ENCODE results near the gene TADA3. TPM values are rescaled to one million over a fixed set of nuclear protein-coding genes. Genes with fewer than 3 reads are reported as not detected.
"Not testable (repeated sequence)": the region's sequence is repeated elsewhere in the genome, so short reads cannot be mapped to it uniquely, and the experiment has no call there.

Gene TADA3
- total RNA-seq, 1 experiment from 2014 or later, result 83.8 TPM

GRCh38 chr3:9778143-9779074 lies 13.9 kb downstream of the TADA3 start:
- H3K36me3 ChIP-seq, result no peaks in the 10 kb centered on the region; the same call in 1 of the 2 replicates
- H3K4me3 ChIP-seq, result no peak overlapping the region
- DNase-seq, result peak; percentile 39
- no peaks in the 10 kb centered on the region for H3K9me3 ChIP-seq
- H3K27me3 ChIP-seq, result no peaks in the 10 kb centered on the region

- no peak overlapping the region for H3K4me3 ChIP-seq
- no peaks in the 10 kb centered on the region for H3K36me3 ChIP-seq
- H3K9me3 ChIP-seq, result no peaks in the 10 kb centered on the region
- H3K27me3 ChIP-seq, result no peaks in the 10 kb centered on the region
- no peak for DNase-seq
Observed at GRCh38 chr3:9777694-9778021, 14.6 kb downstream of the TADA3 start.

GRCh38 chr3:9776896-9777693 lies 15.2 kb downstream of the TADA3 start:
- no peak overlapping the region for H3K4me3 ChIP-seq
- DNase-seq, result no peak

GRCh38 chr3:9771007-9771406 lies 21.3 kb downstream of the TADA3 start:
- H3K4me3 ChIP-seq, DNase-seq, H3K9me3 ChIP-seq, H3K36me3 ChIP-seq, H3K27me3 ChIP-seq: not testable (repeated sequence)

More at GRCh38 chr3:9776896-9777693, 15.2 kb downstream of the TADA3 start:
- no peaks in the 10 kb centered on the region for H3K9me3 ChIP-seq
- H3K36me3 ChIP-seq, result no peaks in the 10 kb centered on the region
- H3K27me3 ChIP-seq, result no peaks in the 10 kb centered on the region

- H3K4me3 ChIP-seq, result peak overlapping the region; percentile 34
- H3K27me3 ChIP-seq, result no peaks in the 10 kb centered on the region
- no peaks in the 10 kb centered on the region for H3K9me3 ChIP-seq
- peak; percentile 23 for DNase-seq
- no peaks in the 10 kb centered on the region for H3K36me3 ChIP-seq
Observed at GRCh38 chr3:9770276-9770812, 21.9 kb downstream of the TADA3 start.

GRCh38 chr3:9769426-9770275 lies 22.6 kb downstream of the TADA3 start, which contains the start of gene CAMK1:
CAMK1 (minus strand) TSS chr3:9769947; CDS start chr3:9767749, 2,198 bp downstream.
- no peaks in the 10 kb centered on the region for H3K27me3 ChIP-seq
- peak; percentile 56 for DNase-seq
- H3K36me3 ChIP-seq, result no peaks in the 10 kb centered on the region
- H3K4me3 ChIP-seq, result peak within 1 kb of the TSS; percentile 34
- H3K9me3 ChIP-seq, result no peaks in the 10 kb centered on the region

- no peaks in the 10 kb centered on the region for H3K9me3 ChIP-seq
- no peaks in the 10 kb centered on the region for H3K36me3 ChIP-seq
- no peaks in the 10 kb centered on the region for H3K27me3 ChIP-seq
- DNase-seq, result no peak
- peak overlapping the region; percentile 34 for H3K4me3 ChIP-seq
Observed at GRCh38 chr3:9769012-9769411, 23.3 kb downstream of the TADA3 start.

- no peak for DNase-seq
- H3K36me3 ChIP-seq, result no peaks in the 10 kb centered on the region
- H3K27me3 ChIP-seq, result no peaks in the 10 kb centered on the region
- no peak overlapping the region for H3K4me3 ChIP-seq
- H3K9me3 ChIP-seq, result no peaks in the 10 kb centered on the region
Observed at GRCh38 chr3:9768141-9768775, 24.0 kb downstream of the TADA3 start.

- no peaks in the 10 kb centered on the region for H3K27me3 ChIP-seq
- no peaks in the 10 kb centered on the region for H3K9me3 ChIP-seq
- no peak overlapping the region for H3K4me3 ChIP-seq
- no peak for DNase-seq
- no peaks in the 10 kb centered on the region for H3K36me3 ChIP-seq
Observed at GRCh38 chr3:9767418-9767817, 24.9 kb downstream of the TADA3 start.

GRCh38 chr3:9765865-9766264 lies 26.4 kb downstream of the TADA3 start:
- no peaks in the 10 kb centered on the region for H3K36me3 ChIP-seq
- H3K9me3 ChIP-seq, result no peaks in the 10 kb centered on the region
- no peaks in the 10 kb centered on the region for H3K27me3 ChIP-seq
- H3K4me3 ChIP-seq, result no peak overlapping the region
- DNase-seq, result no peak

- H3K36me3 ChIP-seq, result no peaks in the 10 kb centered on the region
- DNase-seq, result no peak
- H3K9me3 ChIP-seq, result no peaks in the 10 kb centered on the region
- H3K4me3 ChIP-seq, result no peak overlapping the region
- H3K27me3 ChIP-seq, result no peaks in the 10 kb centered on the region
Observed at GRCh38 chr3:9762871-9763270, 29.4 kb downstream of the TADA3 start.

GRCh38 chr3:9761919-9762318 lies 30.4 kb downstream of the TADA3 start:
- H3K4me3 ChIP-seq, result no peak overlapping the region
- no peaks in the 10 kb centered on the region for H3K27me3 ChIP-seq
- H3K9me3 ChIP-seq, result no peaks in the 10 kb centered on the region
- H3K36me3 ChIP-seq, result no peaks in the 10 kb centered on the region
- DNase-seq, result no peak

GRCh38 chr3:9760779-9761505 lies 31.3 kb downstream of the TADA3 start:
- Histone ChIP-seq H3K9me3 (no peaks in the 10 kb centered on the region), H3K4me3 (no peak overlapping the region), H3K27me3 (no peaks in the 10 kb centered on the region), H3K36me3 (no peaks in the 10 kb centered on the region; the same call in 1 of the 2 replicates)
- DNase-seq, result no peak

- no peak for DNase-seq
- H3K27me3 ChIP-seq, result no peaks in the 10 kb centered on the region
- H3K9me3 ChIP-seq, result no peaks in the 10 kb centered on the region
- peaks cover 5% of the 10 kb centered on the region; the same call in 1 of the 2 replicates for H3K36me3 ChIP-seq
- no peak overlapping the region for H3K4me3 ChIP-seq
Observed at GRCh38 chr3:9757427-9757826, 34.8 kb downstream of the TADA3 start.

GRCh38 chr3:9754678-9755077 lies 37.6 kb downstream of the TADA3 start:
- H3K9me3 ChIP-seq, result no peaks in the 10 kb centered on the region
- peaks cover 8% of the 10 kb centered on the region; the same call in 1 of the 2 replicates for H3K36me3 ChIP-seq
- no peak overlapping the region for H3K4me3 ChIP-seq
- no peak for DNase-seq
- H3K27me3 ChIP-seq, result no peaks in the 10 kb centered on the region

All from MG63 (cell line).